Right lobe of liver (tissue), 6 donors: Measurements from ENCODE around the gene REG1A. TPM values are rescaled to one million over a fixed set of nuclear protein-coding genes. Genes with fewer than 3 reads are reported as not detected.

Experiments used
- ATAC-seq, 4 donors: fragments of 200-7000 bp; cut with Tn5 transposase; one replicate each; pipeline ENCODE4 v1.9.1; 2020; ENCODE audit warnings: mild to moderate bottlenecking in 4 of 4, moderate library complexity in 4 of 4
- DNase-seq, 3 donors: peaks; one replicate each; pipeline ENCODE4 v3.0.0-alpha.2; 2020
- H3K27ac ChIP-seq, 3 donors: fragments of 200-600 bp; one replicate each; pipeline ENCODE4 v1.8.0; 2022
- H3K27me3 ChIP-seq, 2 donors: fragments of 200-600 bp; one replicate each; pipeline ENCODE4 v1.8.0; 2022
- H3K36me3 ChIP-seq, 4 donors: fragments of 200-600 bp; sonication (generic) in 1 of 4; one replicate each; pipeline versions ENCODE4 v1.5.1 to v1.8.0; 2017 to 2022; ENCODE audit warnings: control low read depth in 1 of 4
- H3K4me1 ChIP-seq, 4 donors: fragments of 200-600 bp; sonication (generic) in 1 of 4; one replicate each; pipeline versions ENCODE4 v1.5.1 to v1.8.0; 2017 to 2022; ENCODE audit warnings: control low read depth in 1 of 4
- H3K4me3 ChIP-seq, 3 donors: fragments of 200-600 bp; one replicate each; pipeline ENCODE4 v1.8.0; 2022
- H3K9me3 ChIP-seq, 4 donors: fragments of 200-600 bp; sonication (generic) in 1 of 4; one replicate each; pipeline versions ENCODE4 v1.5.1 to v1.8.0; 2017 to 2022; ENCODE audit warnings: control low read depth in 1 of 4
- CTCF ChIP-seq, 4 donors: fragments of 200-600 bp in 3 of 4; fragments of 450-650 bp in 1 of 4; IDR thresholded peaks; one replicate each; pipeline versions ENCODE4 v1.5.1 to v1.8.0; 2016 to 2022; ENCODE audit warnings: antibody characterized with exemption in 4 of 4, mild to moderate bottlenecking in 2 of 4
- POLR2A ChIP-seq: fragments of 450-650 bp; IDR thresholded peaks from one replicate; pipeline ENCODE4 v1.6.1; 2017; ENCODE audit warnings: antibody characterized with exemption, mild to moderate bottlenecking
- WGBS: methylation state at CpG from one replicate; pipeline ENCODE4 v1.1.6; 2018; ENCODE audit warnings: low coverage, low lambda C conversion rate; ENCODE audit not compliant: insufficient coverage; ENCODE audit errors: missing lambda C conversion rate; 5-methylcytosine and 5-hydroxymethylcytosine counted together
- intact Hi-C, 2 donors: fragments of 100-400 bp; cut with DNase I; formaldehyde crosslinking; loops; one replicate each; pipeline versions ENCODE4 v1.11.2 to v1.14.1; 2022
- total RNA-seq, 6 experiments: library from RNA; depleted of rRNA in 2 of 6; stranded (reverse); fragments of >200 nt in 2 of 6; fragmentation: NEBNext Ultra II Directional in 3 of 6; extraction: Animal tissue kit (Norgen Biotek cat#: 25700) in 3 of 6; gene quantifications; one replicate each; pipeline versions ENCODE4 v1.1.0 to v1.2.4, GENCODE V29; 2016 to 2023
- donor health status: DM: no; HTN: yes; CAD: no.
- donor health status: DM: no; HTN: no; CAD: no.
- donor health status: DM: no; HTN: no; CAD: no.
- donor health status: DM: no; HTN: yes; CAD: no.
- donor health status: DM: no; HTN: yes; CAD: no.

Gene REG1A
- total RNA-seq, 6 experiments from 2014 or later: 0.40 to 1.2 (median 0.61) TPM; not detected in 1

- Histone ChIP-seq H3K36me3 (no peaks in the 10 kb centered on the region), H3K27me3 (no peaks in the 10 kb centered on the region), H3K4me3 (no peak overlapping the region), H3K9me3 (no peaks in the 10 kb centered on the region), H3K27ac (no peak overlapping the region), H3K4me1 (no peaks in the 10 kb centered on the region)
- WGBS: 83% methylated on average over 1 of the region's 1 CpG
- no peak for DNase-seq
- intact Hi-C loops: no loop called here
- no peak for TF ChIP-seq POLR2A
- TF ChIP-seq CTCF (IDR thresholded peaks at IDR 0.05): no peak
- no peak for ATAC-seq
Measured at GRCh38 chr2:79162801-79163200, 42.5 kb downstream of the REG1A start.

GRCh38 chr2:79171348-79171958 lies 51.2 kb downstream of the REG1A start:
- no peak for ATAC-seq
- TF ChIP-seq POLR2A (no peak), CTCF (IDR thresholded peaks at IDR 0.05) (no peak)
- Histone ChIP-seq H3K4me3 (no peak overlapping the region), H3K27ac (no peak overlapping the region), H3K36me3 (no peaks in the 10 kb centered on the region), H3K9me3 (no peaks in the 10 kb centered on the region), H3K4me1 (no peaks in the 10 kb centered on the region), H3K27me3 (no peaks in the 10 kb centered on the region)
- DNase-seq: no peak
- 65% methylated on average over 2 of the region's 2 CpGs for WGBS
- intact Hi-C loops: no loop called here

Other genes with a start within 250 kb of the REG1A start
- not detected for gene REG3G, start 94.8 kb upstream of the REG1A start, total RNA-seq
- gene REG1B, start 32.5 kb upstream of the REG1A start, total RNA-seq: not detected
- gene REG3A, start 39.3 kb downstream of the REG1A start, total RNA-seq: under 1 TPM in 1 of 6 experiments, not detected in 5; 0.66 TPM